GM21825 (cell line): ENCODE measurements around the gene TAAR6.
"Not testable (repeated sequence)": the region's sequence is repeated elsewhere in the genome, so short reads cannot be mapped to it uniquely, and the experiment has no call there.

Experiments used
- ATAC-seq: cut with Tn5 transposase; IDR thresholded peaks from one replicate; pipeline ENCODE4 v1.9.1; 2021; ENCODE audit warnings: mild to moderate bottlenecking, moderate library complexity; ENCODE audit not compliant: unreplicated experiment

Gene TAAR6

GRCh38 chr6:132587424-132587823 lies 17.3 kb downstream of the TAAR6 start:
- no peak for ATAC-seq

DNA sequence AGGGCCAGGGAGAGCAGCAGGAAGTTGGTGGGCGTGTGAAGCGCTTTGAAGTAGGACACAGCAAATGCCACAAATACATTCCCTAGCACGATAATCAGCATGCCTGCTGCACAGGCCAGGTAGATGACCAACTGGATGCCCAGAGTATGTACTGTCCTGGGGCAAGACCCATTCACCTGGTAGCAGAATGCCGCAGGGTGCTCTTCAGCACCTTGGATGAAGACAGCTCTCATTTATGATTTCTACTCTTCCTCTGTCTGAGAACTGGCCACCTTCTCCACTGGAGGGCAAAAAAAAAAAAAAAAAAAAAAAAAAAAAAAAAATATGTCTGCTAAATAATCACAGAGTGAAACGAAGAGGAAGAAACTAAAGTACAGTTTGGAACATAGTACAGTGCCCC lies 19.3 kb downstream of the TAAR6 start, which contains the start of gene TAAR5:
TAAR5 (minus strand) TSS at position 288 of the 400 bp plus-strand sequence; CDS start at position 233, 55 bp downstream.
- no peak for ATAC-seq

GRCh38 chr6:132590362-132590761 lies 20.2 kb downstream of the TAAR6 start:
- ATAC-seq, result no peak

DNA sequence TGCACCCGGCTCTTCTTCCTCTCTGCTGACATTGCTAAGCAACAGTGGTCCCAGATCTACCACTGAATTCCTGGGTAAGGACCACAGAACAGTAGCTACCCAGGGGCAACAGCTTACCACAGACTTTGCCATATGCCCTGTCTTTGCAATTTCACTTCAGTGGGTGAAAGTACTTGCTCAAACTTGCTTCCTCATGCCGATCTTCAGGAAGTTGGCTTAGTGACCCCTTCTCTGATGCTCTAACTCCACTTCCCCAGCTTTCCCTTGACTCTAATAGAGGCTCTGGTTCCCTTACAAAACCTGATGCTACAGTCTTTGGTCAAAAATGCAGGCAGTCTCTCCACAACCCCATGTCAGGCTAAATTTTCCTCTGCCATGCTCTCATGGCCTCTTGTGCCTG lies 22.7 kb downstream of the TAAR6 start:
- ATAC-seq, result no peak

- ATAC-seq, result no peak
Observed at GRCh38 chr6:132596201-132596600, 26.1 kb downstream of the TAAR6 start.

- ATAC-seq, result no peak
Observed at GRCh38 chr6:132598473-132598872, 28.4 kb downstream of the TAAR6 start.

GRCh38 chr6:132600900-132601299 lies 30.8 kb downstream of the TAAR6 start:
- not testable (repeated sequence) for ATAC-seq

GRCh38 chr6:132604635-132605152 lies 34.6 kb downstream of the TAAR6 start:
- no peak for ATAC-seq

GRCh38 chr6:132607544-132608233 lies 37.6 kb downstream of the TAAR6 start:
- no peak for ATAC-seq

- no peak for ATAC-seq
Observed at GRCh38 chr6:132611616-132612015, 41.5 kb downstream of the TAAR6 start.

DNA sequence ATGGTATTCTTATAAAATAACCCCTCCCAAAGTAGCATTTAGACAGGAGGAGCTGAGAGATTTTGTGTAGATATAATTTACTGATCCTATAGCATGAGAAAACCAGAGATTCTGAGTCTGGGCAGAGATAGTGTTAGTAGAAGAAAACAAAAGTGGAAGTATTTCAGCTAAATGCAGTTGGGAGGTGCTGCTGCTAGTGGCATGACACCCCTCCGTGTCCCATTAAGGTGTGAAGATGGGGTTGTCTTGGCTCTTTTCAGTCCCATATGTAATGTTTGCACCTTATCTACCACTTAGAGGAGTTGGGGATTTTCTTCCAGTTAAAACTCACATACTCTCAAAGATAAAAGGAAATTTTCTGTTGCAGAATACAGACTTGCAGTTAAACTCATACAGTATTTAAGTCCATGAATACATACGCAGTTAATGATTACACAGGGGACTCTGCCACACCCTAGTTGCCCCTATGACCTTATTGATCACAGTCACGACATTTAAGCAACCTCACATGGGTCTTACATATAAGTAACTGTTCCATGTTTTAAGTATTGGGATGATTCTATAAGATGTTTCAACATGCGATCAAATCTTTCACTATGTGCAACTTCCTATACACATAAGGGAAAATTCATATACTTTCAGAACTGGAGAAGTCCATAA lies 42.5 kb downstream of the TAAR6 start:
- no peak for ATAC-seq

- no peak for ATAC-seq
Observed at GRCh38 chr6:132614554-132614953, 44.4 kb downstream of the TAAR6 start.

DNA sequence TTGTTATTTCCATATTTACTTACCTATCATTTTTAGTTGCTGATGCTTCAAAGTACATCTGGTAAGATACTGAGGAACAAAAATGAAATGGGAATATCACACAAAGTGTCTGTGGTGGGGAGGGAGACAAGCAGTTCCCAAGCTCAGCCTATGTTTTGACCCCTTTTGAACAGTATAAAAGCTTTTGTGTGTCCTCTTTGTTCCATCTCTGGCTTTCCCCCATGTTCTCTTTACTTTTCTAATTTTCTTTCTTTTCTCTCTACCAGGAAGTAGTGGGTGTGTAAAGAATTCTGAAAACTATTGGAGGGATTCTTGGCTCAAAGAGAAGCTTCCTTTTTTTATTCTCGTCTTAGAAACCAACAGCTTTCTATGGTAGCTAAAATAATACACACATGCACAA lies 46.6 kb downstream of the TAAR6 start:
- no peak for ATAC-seq
